ENCODE data around the gene PHACTR3.

The PHACTR3 gene

GRCh38 chr20:59622496-59622895 lies 18.2 kb downstream of the PHACTR3 start:
- no peak for DNase-seq

- no peak for DNase-seq
Measured at GRCh38 chr20:59623133-59623532, 18.8 kb downstream of the PHACTR3 start.

GRCh38 chr20:59623583-59623982 lies 19.2 kb downstream of the PHACTR3 start:
- DNase-seq = no peak

- no peak for DNase-seq
Measured at GRCh38 chr20:59624401-59624800, 20.1 kb downstream of the PHACTR3 start.

GRCh38 chr20:59625214-59625922 lies 21.0 kb downstream of the PHACTR3 start:
- DNase-seq = no peak

- DNase-seq = no peak
Measured at GRCh38 chr20:59627298-59627697, 23.0 kb downstream of the PHACTR3 start.

- no peak for DNase-seq
Measured at GRCh38 chr20:59628171-59628570, 23.8 kb downstream of the PHACTR3 start.

GRCh38 chr20:59629141-59630045 lies 25.1 kb downstream of the PHACTR3 start:
- DNase-seq = no peak

GRCh38 chr20:59630526-59630925 lies 26.2 kb downstream of the PHACTR3 start:
- DNase-seq = no peak

- no peak for DNase-seq
Measured at GRCh38 chr20:59631751-59632540, 27.6 kb downstream of the PHACTR3 start.

- no peak for DNase-seq
Measured at GRCh38 chr20:59632541-59633113, 28.3 kb downstream of the PHACTR3 start.

- DNase-seq = no peak
Measured at GRCh38 chr20:59633656-59634251, 29.4 kb downstream of the PHACTR3 start.

- no peak for DNase-seq
Measured at GRCh38 chr20:59634435-59635005, 30.2 kb downstream of the PHACTR3 start.

GRCh38 chr20:59636766-59637370 lies 32.5 kb downstream of the PHACTR3 start:
- DNase-seq = no peak

- no peak for DNase-seq
Measured at GRCh38 chr20:59640267-59640666, 35.9 kb downstream of the PHACTR3 start.

GRCh38 chr20:59643615-59644061 lies 39.3 kb downstream of the PHACTR3 start:
- DNase-seq = no peak

GRCh38 chr20:59644371-59644939 lies 40.1 kb downstream of the PHACTR3 start:
- DNase-seq = no peak

GRCh38 chr20:59645271-59645670 lies 40.9 kb downstream of the PHACTR3 start:
- DNase-seq = no peak

GRCh38 chr20:59645761-59646171 lies 41.4 kb downstream of the PHACTR3 start:
- DNase-seq = no peak

GRCh38 chr20:59646487-59646886 lies 42.1 kb downstream of the PHACTR3 start:
- no peak for DNase-seq

GRCh38 chr20:59647271-59647670 lies 42.9 kb downstream of the PHACTR3 start:
- DNase-seq = no peak
